UCSD-AML1 (cell line): Measurements from ENCODE around the gene ADCK1.
A peak's percentile ranks its signal among the peaks of the same experiment; 100 is the strongest.
"Not testable (repeated sequence)": the region's sequence is repeated elsewhere in the genome, so short reads cannot be mapped to it uniquely, and the experiment has no call there.

Source experiments
- DNase-seq: peaks from one replicate; lab custom pipeline; 2025; ENCODE audit not compliant: unreplicated experiment; lab: John Stamatoyannopoulos, UW

ADCK1 gene

DNA sequence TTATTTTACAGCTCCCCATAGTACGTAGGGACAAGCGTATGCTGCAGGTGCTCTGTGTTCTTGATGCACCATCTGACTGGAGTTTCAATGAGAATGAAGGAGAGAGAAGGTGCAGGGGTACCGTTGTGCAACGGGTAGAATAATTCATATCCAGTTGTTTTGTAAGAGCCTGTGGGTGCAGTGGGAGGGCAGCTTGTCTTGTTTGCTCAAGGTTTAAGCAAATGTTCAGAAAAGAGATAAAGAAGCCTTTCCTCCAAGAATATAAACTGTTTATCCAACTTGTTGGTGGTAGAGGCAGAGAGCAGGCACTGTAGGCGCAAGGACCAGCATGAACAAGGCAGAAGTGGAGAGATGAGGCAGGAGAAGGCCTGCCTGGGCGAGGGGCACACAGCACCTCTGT lies 64.2 kb downstream of the ADCK1 start:
- no peak for DNase-seq

DNA sequence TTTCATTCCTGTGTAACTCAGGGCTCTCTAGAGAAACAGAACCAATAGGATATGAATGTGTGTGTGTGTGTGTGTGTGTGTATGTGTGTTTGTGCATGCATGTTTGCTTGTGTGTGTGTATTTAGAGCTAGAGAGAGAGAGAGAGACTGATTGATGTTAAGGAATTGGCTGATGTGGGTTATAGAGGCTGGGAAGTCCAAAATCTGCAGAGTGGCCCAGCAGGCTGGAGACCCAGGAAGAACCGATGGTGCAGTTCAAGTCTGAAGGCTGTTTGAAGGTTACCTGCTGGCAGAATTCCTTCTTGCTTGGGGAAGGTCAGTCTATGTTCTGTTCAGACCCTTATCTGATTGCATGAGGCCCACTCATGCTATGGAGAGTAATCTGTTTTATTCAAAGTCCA lies 64.7 kb downstream of the ADCK1 start:
- no peak for DNase-seq

DNA sequence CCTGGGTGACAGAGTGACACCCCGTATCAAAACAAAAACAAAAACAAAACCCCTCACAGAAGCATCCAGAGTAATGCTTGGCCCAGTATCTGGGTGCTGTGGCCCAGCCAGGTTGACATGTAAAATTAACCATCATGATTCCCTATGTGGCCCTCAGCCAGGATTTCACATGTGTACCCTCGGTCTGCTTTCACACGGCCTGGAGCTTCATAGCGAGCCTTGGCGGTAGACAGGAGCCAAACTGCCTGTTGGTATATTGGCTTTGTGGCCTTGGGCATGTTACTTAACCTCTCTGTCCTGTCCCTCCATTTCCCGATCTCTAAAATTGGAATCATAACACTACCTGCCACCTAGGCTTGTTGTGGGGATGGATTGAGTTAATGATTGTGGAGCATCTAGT lies 65.5 kb downstream of the ADCK1 start:
- no peak for DNase-seq

DNA sequence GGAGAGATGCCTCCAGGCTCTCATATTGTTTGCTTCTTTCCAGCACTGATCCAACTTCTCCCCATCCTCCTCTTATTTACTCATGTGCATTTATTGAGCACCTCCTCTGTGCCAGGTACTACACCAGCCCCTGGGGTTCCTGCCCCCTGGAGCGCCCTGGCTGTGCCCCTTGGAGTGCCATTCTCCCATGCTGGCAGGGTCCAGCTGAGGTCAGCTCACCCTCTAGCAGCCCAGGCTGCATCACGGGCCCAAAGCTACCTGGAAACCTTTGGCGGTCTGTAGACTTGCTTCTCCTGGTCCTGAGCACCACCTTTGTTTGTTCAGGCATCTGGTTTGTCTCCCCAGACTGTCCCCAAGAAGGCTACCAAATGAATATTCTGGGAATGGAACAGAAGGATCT lies 67.0 kb downstream of the ADCK1 start:
- no peak for DNase-seq

DNA sequence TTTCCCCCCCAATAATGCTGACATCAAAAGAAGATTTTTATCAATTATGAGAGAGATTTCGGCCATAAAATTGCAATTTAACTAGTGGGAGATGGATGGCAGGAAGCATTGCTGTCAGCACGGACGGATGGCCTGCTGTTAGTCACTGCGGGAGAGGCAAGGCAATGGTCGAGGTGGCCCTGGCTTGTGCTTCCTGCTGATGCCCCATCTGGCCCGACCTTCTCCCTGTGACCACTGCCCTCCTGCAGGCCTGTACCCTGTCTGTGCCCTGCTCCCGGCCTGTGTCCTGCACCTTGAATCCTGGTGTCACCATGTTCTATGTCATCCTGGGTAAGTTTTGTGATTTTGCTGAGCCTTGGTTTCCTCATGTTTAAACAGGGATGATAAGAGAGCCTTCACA lies 67.6 kb downstream of the ADCK1 start:
- DNase-seq = no peak

DNA sequence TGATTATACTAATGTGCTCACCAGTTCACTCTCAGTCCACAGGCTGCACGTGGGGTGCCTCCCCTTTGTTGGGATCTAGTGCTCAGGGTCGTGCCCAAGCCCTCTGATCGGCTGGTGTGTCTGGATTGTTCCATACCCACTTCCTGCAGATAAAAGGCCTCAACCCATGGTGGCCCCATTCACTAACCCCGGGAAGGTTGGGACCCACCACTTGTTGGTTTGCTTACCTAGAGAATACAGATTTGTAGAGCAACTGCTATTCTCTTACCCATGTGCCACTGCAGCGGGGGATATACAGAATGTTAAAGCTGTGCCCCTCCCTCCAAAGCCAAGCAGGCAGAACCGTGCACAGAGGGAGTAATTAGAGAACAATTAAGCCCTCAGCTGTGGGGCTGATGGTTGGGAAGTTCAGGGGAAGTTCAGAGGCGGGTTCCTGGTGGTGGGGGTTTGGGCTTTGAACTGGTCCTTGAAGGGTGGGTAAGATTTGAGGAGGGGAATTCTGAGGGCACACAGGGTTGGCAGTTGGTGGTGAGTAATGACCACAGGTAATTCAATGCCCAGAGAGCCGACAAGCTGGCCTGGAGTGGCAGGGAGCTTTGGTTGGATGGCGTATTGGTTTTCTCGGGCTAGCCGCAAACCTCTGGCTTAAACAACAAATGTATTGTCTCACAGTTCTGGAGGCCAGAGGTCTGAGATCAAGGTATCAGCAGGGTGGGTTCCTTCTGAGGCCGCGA lies 68.8 kb downstream of the ADCK1 start:
- no peak for DNase-seq

DNA sequence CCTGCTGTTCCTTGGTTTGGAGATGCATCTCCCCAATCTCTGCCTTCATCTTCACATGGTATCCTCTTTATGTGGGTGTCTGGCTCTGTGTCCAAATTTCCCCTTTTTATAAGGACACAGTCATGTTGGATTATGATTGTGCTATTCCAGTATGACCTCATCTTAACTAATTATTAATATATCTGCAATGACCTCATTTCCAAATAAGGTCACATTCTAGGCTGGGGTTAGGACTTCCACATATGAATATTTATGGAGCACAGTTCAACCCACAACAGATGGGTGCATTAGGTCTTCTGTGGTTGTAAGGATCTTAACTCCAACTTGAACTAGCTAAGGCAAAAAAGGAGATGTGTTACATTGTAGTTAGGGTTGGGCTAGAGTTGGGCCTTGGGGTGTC lies 69.4 kb downstream of the ADCK1 start:
- no peak for DNase-seq

DNA sequence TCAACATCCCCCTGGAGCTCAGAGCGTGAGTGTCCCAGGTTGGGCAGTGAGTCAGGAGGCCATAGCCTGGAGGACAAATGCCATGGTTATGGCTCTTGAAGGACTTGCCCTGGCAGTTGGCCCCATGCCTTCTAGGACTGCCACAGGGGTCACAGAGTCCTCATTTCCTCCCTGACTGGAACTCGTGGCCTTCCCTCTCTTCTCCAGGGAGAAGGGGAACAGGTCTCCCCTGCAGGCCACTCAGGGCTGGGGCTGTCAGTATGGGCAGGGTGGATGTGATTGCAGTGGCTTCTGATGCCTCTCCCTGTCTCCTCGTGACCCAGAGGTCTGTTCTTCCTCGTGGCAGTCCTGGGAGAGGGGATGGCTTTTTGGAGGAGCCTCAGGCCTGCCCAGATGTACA lies 70.7 kb downstream of the ADCK1 start:
- DNase-seq = no peak

DNA sequence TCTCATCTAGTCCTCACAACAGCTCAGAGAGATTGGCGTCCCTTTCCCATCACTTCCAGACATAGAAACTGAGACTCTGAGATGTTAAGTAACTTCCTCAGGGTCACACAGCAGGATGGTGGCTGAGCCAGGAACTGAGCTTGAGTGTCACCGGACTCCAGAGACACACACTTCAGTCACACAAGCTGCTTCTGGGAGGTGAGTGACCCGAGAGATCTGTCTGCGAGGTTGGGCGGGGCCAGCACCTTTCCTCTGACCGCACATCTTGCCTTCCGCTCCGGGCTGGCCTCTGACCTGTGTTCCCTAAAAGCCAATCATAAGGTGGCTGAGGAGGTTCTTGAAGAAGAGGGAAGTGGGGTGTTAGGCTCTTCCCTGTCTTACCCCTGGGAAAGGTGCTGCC lies 72.2 kb downstream of the ADCK1 start:
- no peak for DNase-seq

DNA sequence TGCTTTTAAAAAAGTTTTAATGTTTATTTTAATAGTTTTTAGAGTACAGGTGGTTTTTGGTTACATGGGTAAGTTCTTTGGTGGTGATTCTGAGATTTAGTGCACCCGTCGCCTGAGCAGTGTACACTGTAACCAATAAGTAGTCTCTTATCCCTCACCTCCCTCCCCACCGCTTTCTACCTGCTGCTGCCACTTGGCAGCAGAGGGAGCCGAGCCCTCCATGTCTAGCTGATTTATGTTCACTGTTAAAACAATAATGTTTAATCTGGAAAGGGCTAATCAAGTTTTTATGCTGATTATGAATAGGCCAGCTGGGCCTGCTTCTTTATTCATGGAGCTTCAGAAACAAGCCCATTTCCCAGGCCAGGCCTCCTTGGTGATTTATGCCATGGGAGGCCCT lies 73.1 kb downstream of the ADCK1 start:
- no peak for DNase-seq

DNA sequence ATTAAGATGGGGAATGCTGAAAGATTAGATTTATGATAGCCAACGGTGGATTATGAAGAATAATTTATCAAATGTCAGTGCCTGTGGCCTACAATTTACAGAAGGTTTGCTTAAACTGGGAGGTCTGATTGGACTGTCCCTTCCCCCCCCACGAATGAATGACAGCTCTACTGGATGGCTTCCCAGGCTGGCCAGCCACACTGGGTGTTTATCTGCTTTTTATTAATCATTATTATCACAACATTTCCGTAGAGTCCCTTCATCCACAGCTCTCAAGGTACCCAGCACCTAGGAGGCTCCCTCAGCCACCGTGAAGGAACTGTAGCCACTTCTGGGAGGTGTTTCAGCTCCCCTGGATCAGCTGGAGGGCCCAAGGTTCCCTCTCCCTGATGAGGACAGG lies 78.9 kb downstream of the ADCK1 start:
- no peak for DNase-seq

DNA sequence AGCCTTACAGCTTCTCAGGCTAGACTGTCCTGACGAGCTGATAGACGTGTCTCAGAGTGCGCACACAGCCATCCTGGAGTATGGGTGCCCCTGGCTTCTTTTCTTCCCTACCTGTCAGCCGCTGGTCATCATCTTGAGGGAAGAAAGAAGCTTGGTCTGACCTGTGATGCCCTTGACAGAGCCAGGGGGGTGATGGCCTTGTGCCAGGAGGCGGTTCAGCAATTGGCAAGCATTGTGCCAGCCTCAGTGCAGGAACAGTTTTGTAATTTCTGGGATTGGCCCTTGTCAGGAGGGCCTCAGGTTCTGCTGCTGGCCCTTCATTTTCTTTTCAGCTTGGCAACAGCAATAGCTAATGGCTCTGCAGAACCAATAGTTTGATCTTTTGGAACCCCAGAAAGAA lies 80.1 kb downstream of the ADCK1 start:
- DNase-seq = no peak

DNA sequence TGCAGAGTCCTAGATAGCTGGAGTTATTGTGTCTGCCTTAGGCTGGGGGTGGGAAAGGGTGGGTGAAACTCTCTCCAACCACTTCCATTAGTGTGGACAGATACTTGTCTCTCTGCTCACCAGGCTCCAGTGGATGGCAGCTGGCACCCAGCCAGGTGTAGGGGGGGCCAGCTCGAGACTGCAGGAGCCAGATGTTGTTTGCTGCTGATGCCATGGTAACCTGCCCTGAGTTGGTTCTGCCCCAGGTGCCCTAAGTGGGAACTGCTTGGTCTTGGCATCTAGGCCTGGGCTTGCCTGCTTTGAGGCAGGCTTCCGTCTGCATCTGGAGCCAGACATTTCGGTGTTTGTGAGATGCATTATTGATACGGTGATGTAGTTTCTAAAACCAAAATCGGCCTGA lies 82.2 kb downstream of the ADCK1 start:
- DNase-seq = no peak

DNA sequence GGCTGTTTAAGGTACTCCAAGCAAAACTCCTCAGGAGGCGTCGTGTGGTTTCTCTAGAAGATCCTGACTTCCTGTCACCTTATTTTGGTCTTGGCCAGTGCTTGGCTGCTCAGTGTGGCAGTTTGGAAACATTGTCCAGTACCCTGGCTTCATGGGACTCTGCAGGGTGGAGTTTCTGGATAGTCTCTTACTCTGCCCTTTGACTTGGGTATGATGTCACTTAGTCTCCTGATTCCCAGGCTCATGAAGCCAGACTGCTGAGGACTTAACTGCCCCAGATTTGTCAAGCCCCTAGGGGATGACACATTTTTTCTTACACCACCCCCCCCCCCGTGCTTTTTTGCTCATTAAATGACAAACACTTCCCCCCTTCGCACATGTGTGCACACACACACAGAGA lies 82.7 kb downstream of the ADCK1 start:
- DNase-seq = no peak

DNA sequence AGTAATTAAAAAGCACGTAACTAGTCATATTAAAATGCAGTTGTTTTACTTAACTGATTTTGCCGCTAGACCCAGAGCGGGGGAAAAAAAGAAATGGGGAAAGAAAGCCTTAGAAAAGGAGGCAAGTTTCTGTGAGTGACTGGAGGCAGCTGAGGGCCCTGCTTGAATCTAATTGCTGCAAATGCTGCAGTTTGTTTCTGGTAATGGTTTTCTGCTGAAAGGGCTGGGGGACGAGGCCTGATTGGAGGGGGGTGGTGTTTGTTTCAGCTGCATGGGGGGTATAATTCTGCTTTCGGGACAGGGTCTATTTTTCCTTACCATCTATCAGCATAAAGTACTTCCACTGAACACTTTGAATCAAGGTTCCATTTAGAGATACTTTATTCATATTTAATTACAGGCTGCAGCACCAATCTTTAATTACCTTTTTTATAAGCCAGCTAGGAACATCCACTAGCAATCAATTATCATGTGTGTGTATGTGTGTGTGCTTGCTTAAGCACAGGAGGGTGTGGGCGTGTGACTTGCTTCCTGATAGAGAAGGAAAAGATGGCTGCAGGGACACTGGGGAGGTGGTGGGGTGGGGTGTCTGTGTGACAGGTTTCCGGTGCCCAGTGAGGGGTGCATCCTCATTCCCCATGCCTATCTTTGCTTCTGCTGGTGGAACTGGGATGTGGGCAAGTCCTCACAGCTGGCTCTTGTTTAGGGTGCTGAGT lies 83.4 kb downstream of the ADCK1 start:
- no peak for DNase-seq

DNA sequence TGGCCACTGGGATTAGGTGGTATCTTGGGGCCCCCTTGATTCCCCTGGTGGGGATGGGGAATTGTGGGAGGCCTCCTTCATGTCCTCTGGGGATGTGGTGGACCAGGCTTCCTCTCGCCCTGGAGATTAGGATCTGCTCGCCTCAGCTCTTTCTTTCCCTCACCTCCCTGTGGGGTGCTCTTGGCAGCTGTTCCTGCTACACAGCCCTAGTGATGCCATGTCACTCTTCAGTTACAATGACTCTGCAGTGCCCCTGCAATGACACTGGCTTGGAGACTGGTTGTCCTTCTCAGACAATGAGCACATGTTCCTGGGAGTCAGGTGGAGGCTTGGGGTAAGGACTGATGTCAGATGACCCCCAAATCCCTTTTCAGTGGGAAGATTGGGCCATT lies 83.9 kb downstream of the ADCK1 start:
- DNase-seq = peak; percentile 58

DNA sequence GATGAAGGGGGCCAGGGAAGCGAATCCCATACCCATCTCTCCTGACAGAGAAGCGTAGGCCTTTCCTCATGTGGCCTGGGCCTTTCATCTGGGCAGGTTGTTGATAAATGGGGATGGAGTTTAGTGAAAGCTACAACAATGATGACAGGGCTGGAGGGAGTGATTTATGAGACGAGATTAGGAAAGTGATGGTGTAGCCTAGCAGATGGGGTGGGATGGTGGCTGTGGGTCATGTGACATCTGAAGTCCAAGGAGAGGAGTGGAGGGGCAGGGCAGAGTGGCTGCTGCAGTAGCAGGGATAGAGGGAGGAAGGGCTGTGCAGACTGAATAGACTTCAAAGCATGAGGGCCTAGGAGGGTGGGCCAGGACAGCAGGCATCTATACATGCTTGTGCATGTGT lies 85.5 kb downstream of the ADCK1 start:
- DNase-seq = no peak

DNA sequence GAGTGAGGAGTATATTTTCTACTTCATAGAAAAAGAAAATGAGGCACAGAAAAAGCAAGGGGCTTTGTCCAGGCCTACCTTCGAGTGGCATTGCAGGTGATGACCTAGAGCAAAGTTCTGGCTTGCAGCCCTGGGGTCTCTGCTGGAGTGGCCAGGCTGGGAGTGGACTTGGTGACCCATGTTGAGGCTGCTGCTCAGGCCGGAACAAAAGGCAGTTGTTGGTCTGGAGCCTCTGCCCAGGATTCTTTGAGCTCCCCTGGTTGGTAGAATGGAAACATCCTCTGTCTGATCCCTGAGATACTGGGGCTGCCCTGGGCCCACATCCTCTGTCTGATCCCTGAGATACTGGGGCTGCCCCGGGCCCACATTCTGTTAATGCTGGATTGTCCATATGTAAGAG lies 86.1 kb downstream of the ADCK1 start:
- no peak for DNase-seq

DNA sequence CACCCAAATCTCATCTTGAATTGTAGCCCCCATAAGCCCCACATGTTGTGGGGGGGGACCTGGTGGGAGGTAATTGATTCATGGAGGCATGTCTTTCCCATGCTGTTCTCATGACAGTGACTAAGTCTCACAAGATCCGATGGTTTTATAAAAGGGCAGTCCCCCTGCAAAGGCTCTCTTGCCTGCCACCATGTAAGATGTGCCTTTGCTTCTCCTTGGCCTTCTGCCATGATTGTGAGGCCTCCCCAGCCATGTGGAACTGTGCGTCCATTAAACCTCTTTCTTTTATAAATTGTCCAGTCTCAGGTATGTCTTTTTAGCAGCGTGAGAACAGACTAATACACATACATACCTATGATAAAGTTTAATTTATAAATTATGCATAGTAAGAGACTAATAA lies 89.0 kb downstream of the ADCK1 start:
- not testable (repeated sequence) for DNase-seq

DNA sequence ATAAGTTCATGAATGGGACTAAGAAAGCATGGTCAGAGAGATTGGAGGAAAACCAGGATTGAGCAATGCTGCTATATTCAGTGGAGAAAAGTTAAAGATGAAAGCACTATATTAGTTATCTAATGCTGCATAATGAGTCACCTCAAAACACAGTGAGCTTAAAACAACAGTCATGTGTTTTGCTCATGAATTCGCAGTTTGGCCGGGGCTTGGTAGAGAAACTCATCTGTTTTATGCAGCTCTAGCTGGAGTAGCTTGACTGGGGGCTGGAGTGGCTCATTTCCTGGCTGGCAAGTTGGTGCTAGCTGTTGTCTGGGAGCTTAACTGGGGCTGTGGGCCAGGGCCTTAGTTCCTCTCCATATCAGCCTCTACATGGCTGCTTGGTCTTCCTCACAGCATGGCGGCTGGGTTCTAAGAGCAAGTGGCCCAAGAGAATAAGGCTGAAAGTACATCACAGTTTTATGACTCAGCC lies 90.1 kb downstream of the ADCK1 start:
- no peak for DNase-seq

DNA sequence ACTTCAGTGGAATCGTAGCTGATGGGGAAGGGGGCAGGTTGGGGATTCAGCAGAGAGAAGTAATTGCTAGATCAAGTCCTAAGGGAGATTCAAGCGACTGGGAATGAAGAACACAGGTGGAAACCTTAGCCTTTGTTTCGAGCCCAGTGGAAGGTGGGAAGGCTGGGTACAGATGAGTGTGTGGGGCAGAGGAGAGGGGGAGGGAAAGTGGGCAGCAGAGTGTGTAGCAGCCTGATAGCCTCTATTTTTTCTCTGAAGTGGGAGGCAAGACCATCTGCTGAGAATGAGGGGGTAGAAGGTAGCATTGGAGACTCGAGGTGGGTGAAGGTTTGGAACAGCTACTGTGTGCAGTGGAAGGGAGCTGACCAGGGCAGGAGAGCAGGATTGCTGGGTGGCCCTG lies 91.0 kb downstream of the ADCK1 start:
- DNase-seq = no peak

DNA sequence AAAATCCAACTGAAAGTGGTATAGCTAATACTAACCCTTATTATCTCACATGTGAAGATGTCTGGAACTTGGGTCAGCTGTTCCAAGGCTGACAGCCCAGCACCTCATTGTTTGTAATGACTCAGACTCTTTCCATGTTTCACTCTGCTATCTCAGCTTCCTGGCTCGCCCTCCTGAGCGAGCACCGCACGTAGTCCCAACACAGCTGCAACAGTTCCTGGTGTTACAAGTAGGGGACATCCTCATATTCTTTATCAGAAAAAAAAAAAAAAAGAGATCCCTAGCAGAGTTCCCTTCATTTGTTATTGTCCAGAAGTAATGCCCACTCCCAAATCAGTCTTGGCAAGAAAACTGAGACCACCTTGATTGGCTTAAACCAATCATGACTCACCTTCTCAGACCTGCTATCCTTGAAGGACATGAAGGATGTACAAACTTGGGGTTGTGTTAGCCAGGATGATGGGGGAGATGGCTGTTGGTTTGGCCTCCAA lies 92.5 kb downstream of the ADCK1 start:
- DNase-seq = no peak
